ENCODE results near the gene FRRS1L.
"Not testable (repeated sequence)": the region's sequence is repeated elsewhere in the genome, so short reads cannot be mapped to it uniquely, and the experiment has no call there.

Gene FRRS1L

GRCh38 chr9:109129470-109130197, 37.4 kb downstream of the FRRS1L start:
- DNase-seq = no peak

- not testable (repeated sequence) for DNase-seq
These were observed 40.4 kb downstream of the FRRS1L start for GRCh38 chr9:109126671-109127070.

GRCh38 chr9:109124121-109124520, 42.9 kb downstream of the FRRS1L start:
- DNase-seq = no peak

- DNase-seq = no peak
These were observed 44.1 kb downstream of the FRRS1L start for GRCh38 chr9:109122726-109123621.

- DNase-seq = no peak
These were observed 45.7 kb downstream of the FRRS1L start for GRCh38 chr9:109121232-109121796.

GRCh38 chr9:109120204-109120789, 46.8 kb downstream of the FRRS1L start:
- DNase-seq = no peak

GRCh38 chr9:109119439-109120203, 47.4 kb downstream of the FRRS1L start, which contains the start of gene TMEM245:
Gene TMEM245 (minus strand): TSS chr9:109119947. CDS start chr9:109119913, 34 bp downstream.
- peak; percentile 83 for DNase-seq

GRCh38 chr9:109118808-109119438, 48.1 kb downstream of the FRRS1L start:
- no peak for DNase-seq

- DNase-seq = no peak
These were observed 48.9 kb downstream of the FRRS1L start for GRCh38 chr9:109117856-109118807.

GRCh38 chr9:109115931-109116526, 51.0 kb downstream of the FRRS1L start:
- no peak for DNase-seq

GRCh38 chr9:109114670-109115069, 52.4 kb downstream of the FRRS1L start:
- DNase-seq = no peak

- no peak for DNase-seq
These were observed 53.0 kb downstream of the FRRS1L start for GRCh38 chr9:109113892-109114609.

GRCh38 chr9:109113254-109113653, 53.8 kb downstream of the FRRS1L start:
- no peak for DNase-seq

- no peak for DNase-seq
These were observed 56.6 kb downstream of the FRRS1L start for GRCh38 chr9:109110329-109111021.

- DNase-seq = no peak
These were observed 57.1 kb downstream of the FRRS1L start for GRCh38 chr9:109109967-109110328.

- DNase-seq = no peak
These were observed 58.7 kb downstream of the FRRS1L start for GRCh38 chr9:109108318-109108717.

GRCh38 chr9:109107402-109108240, 59.4 kb downstream of the FRRS1L start:
- no peak for DNase-seq

- DNase-seq = no peak
These were observed 65.2 kb downstream of the FRRS1L start for GRCh38 chr9:109101810-109102209.
